MM.1S (cell line): ENCODE measurements around the gene KIRREL3.

Experiments
- DNase-seq: peaks from one replicate; pipeline ENCODE4 v3.0.0-alpha.2; 2015
- H2AFZ ChIP-seq: fragments of 300-600 bp; sonication (generic); 2 replicates; pipeline ENCODE4 v1.6.0; 2016; ENCODE audit warnings: antibody characterized with exemption, low read length
- H3F3A ChIP-seq: fragments of 300-600 bp; sonication (generic); 2 replicates; pipeline ENCODE4 v1.6.1; 2016; ENCODE audit warnings: mild to moderate bottlenecking, antibody characterized with exemption, low read length, moderate library complexity, mixed read lengths; ENCODE audit not compliant: insufficient read depth
- H3K27ac ChIP-seq: fragments of 300-600 bp; sonication (generic); 2 replicates; pipeline ENCODE4 v1.5.1; 2016; ENCODE audit warnings: mild to moderate bottlenecking, low read length
- H3K27me3 ChIP-seq: fragments of 300-600 bp; sonication (generic); replicated peaks from 2 replicates; pipeline ENCODE4 v1.6.0; 2016; ENCODE audit warnings: low read length; ENCODE audit not compliant: insufficient read depth
- H3K36me3 ChIP-seq: fragments of 300-600 bp; sonication (generic); replicated peaks from 2 replicates; pipeline ENCODE4 v1.6.1; 2016; ENCODE audit warnings: mild to moderate bottlenecking, low read length, mixed read lengths; ENCODE audit not compliant: insufficient read depth
- H3K4me1 ChIP-seq: fragments of 300-600 bp; sonication (generic); 2 replicates; pipeline ENCODE4 v1.6.1; 2016; ENCODE audit warnings: low read length, mixed read lengths
- H3K4me2 ChIP-seq: fragments of 300-600 bp; sonication (generic); 2 replicates; pipeline ENCODE4 v1.6.0; 2016; ENCODE audit warnings: low read depth, low read length
- H3K4me3 ChIP-seq: fragments of 300-600 bp; sonication (generic); 2 replicates; pipeline ENCODE4 v1.5.1; 2016; ENCODE audit warnings: low read length, mixed read lengths
- H3K79me2 ChIP-seq: fragments of 300-600 bp; sonication (generic); 2 replicates; pipeline ENCODE4 v1.6.1; 2016; ENCODE audit warnings: mixed run types, low read length, mixed read lengths
- H3K9ac ChIP-seq: fragments of 300-600 bp; sonication (generic); 2 replicates; pipeline ENCODE4 v1.6.1; 2016; ENCODE audit warnings: low read length, mixed read lengths
- H3K9me2 ChIP-seq: fragments of 300-600 bp; sonication (generic); replicated peaks from 2 replicates; pipeline ENCODE4 v1.6.1; 2016; ENCODE audit warnings: mild to moderate bottlenecking, low read length, mixed read lengths; ENCODE audit not compliant: insufficient read depth
- H3K9me3 ChIP-seq: fragments of 300-600 bp; sonication (generic); replicated peaks from 2 replicates; pipeline ENCODE4 v1.6.1; 2016; ENCODE audit warnings: mild to moderate bottlenecking, low read length, mixed read lengths; ENCODE audit not compliant: insufficient read depth
- H4K20me1 ChIP-seq: fragments of 300-600 bp; sonication (generic); 2 replicates; pipeline ENCODE4 v1.6.1; 2016; ENCODE audit warnings: mild to moderate bottlenecking, low read length, moderate library complexity, mixed read lengths; ENCODE audit not compliant: insufficient read depth
- CTCF ChIP-seq: fragments of 300-600 bp; sonication (generic); IDR thresholded peaks from 2 replicates; pipeline ENCODE4 v1.5.1; 2016; ENCODE audit warnings: antibody characterized with exemption, low read length, mixed read lengths
- EZH2 ChIP-seq: fragments of 300-600 bp; sonication (generic); optimal IDR thresholded peaks from 2 replicates; pipeline ENCODE3; 2017; ENCODE audit warnings: low read depth, mild to moderate bottlenecking, antibody characterized with exemption, low read length, mixed read lengths
- EZH2phosphoT487 ChIP-seq: fragments of 300-600 bp; sonication (generic); IDR thresholded peaks from 2 replicates; pipeline ENCODE4 v1.6.1; 2018; ENCODE audit warnings: antibody characterized with exemption, low read length

The KIRREL3 gene

GRCh38 chr11:126901783-126902182, 98.8 kb downstream of the KIRREL3 start:
- Histone ChIP-seq H3K4me2 (no peak overlapping the region), H4K20me1 (no peaks in the 10 kb centered on the region), H3F3A (no peaks in the 10 kb centered on the region), H2AFZ (no peak overlapping the region), H3K79me2 (no peaks in the 10 kb centered on the region), H3K9me2 (no peaks in the 10 kb centered on the region), H3K9ac (no peak overlapping the region), H3K4me1 (no peaks in the 10 kb centered on the region), H3K27me3 (no peaks in the 10 kb centered on the region), H3K36me3 (no peaks in the 10 kb centered on the region), H3K9me3 (no peaks in the 10 kb centered on the region), H3K27ac (no peak overlapping the region), H3K4me3 (no peak overlapping the region)
- DNase-seq = no peak
- TF ChIP-seq EZH2 = no peak
- no peak for TF ChIP-seq EZH2phosphoT487

GRCh38 chr11:126899961-126900748, 100.4 kb downstream of the KIRREL3 start:
- no peak overlapping the region for H3K4me2 ChIP-seq
- no peaks in the 10 kb centered on the region for H3K27me3 ChIP-seq
- H3K9me3 ChIP-seq = no peaks in the 10 kb centered on the region

GRCh38 chr11:126898802-126899201, 101.8 kb downstream of the KIRREL3 start:
- TF ChIP-seq EZH2 = no peak
- no peak for TF ChIP-seq CTCF
- no peak for TF ChIP-seq EZH2phosphoT487
- no peak overlapping the region for H2AFZ ChIP-seq
- no peak for DNase-seq
- no peak overlapping the region for H3K4me2 ChIP-seq
- H3K36me3 ChIP-seq = no peaks in the 10 kb centered on the region
- no peaks in the 10 kb centered on the region for H3K27me3 ChIP-seq
- H3K9me3 ChIP-seq = no peaks in the 10 kb centered on the region
- H3F3A ChIP-seq = no peaks in the 10 kb centered on the region
- no peak overlapping the region for H3K27ac ChIP-seq
- H3K9me2 ChIP-seq = no peaks in the 10 kb centered on the region
- no peak overlapping the region for H3K9ac ChIP-seq
- H3K79me2 ChIP-seq = no peaks in the 10 kb centered on the region
- no peaks in the 10 kb centered on the region for H3K4me1 ChIP-seq
- H4K20me1 ChIP-seq = no peaks in the 10 kb centered on the region
- H3K4me3 ChIP-seq = no peak overlapping the region

More at GRCh38 chr11:126899961-126900748, 100.4 kb downstream of the KIRREL3 start:
- H3K4me1 ChIP-seq = no peaks in the 10 kb centered on the region
- TF ChIP-seq CTCF = no peak
- TF ChIP-seq EZH2phosphoT487 = no peak
- no peak for TF ChIP-seq EZH2
- H3K9ac ChIP-seq = no peak overlapping the region
- H2AFZ ChIP-seq = no peak overlapping the region
- H3K27ac ChIP-seq = no peak overlapping the region
- no peaks in the 10 kb centered on the region for H3K79me2 ChIP-seq
- no peaks in the 10 kb centered on the region for H3K9me2 ChIP-seq
- no peaks in the 10 kb centered on the region for H3K36me3 ChIP-seq
- H4K20me1 ChIP-seq = no peaks in the 10 kb centered on the region
- no peak overlapping the region for H3K4me3 ChIP-seq
- H3F3A ChIP-seq = no peaks in the 10 kb centered on the region
- DNase-seq = no peak

DNA sequence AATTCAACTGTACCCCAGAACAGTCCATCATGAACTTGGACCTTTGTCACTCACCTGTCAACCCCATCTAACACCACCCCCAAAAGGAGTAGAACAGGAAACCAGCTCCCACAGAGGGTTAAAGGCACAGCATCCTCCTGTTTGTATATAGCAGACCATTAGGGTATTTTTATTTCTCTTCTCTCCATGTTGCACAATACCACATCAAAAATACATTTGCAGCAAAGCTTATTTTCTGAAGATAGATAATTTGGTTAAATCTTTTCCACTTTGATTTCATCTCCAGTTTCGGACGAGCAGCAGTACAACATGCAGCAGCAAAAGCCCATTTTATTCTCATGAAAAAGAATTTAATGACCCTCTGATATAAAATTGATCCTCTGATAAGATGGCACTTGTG, 103.1 kb downstream of the KIRREL3 start:
- H2AFZ ChIP-seq = no peak overlapping the region
- no peak overlapping the region for H3K4me2 ChIP-seq
- H3K9me2 ChIP-seq = no peaks in the 10 kb centered on the region
- DNase-seq = no peak
- no peaks in the 10 kb centered on the region for H3F3A ChIP-seq
- H3K27ac ChIP-seq = no peak overlapping the region
- H3K79me2 ChIP-seq = no peaks in the 10 kb centered on the region
- TF ChIP-seq EZH2 (no peak), CTCF (no peak), EZH2phosphoT487 (no peak)
- H3K27me3 ChIP-seq = no peaks in the 10 kb centered on the region
- H3K4me1 ChIP-seq = no peaks in the 10 kb centered on the region
- no peaks in the 10 kb centered on the region for H4K20me1 ChIP-seq
- no peaks in the 10 kb centered on the region for H3K9me3 ChIP-seq
- H3K36me3 ChIP-seq = no peaks in the 10 kb centered on the region
- no peak overlapping the region for H3K9ac ChIP-seq
- no peak overlapping the region for H3K4me3 ChIP-seq
